ENCODE measurements around the gene SLC35G4.

- TF ChIP-seq, protein P1, sequence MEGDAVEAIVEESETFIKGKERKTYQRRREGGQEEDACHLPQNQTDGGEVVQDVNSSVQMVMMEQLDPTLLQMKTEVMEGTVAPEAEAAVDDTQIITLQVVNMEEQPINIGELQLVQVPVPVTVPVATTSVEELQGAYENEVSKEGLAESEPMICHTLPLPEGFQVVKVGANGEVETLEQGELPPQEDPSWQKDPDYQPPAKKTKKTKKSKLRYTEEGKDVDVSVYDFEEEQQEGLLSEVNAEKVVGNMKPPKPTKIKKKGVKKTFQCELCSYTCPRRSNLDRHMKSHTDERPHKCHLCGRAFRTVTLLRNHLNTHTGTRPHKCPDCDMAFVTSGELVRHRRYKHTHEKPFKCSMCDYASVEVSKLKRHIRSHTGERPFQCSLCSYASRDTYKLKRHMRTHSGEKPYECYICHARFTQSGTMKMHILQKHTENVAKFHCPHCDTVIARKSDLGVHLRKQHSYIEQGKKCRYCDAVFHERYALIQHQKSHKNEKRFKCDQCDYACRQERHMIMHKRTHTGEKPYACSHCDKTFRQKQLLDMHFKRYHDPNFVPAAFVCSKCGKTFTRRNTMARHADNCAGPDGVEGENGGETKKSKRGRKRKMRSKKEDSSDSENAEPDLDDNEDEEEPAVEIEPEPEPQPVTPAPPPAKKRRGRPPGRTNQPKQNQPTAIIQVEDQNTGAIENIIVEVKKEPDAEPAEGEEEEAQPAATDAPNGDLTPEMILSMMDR (IDR thresholded peaks at IDR 0.05; ENCODE audit: low read depth, low read length) = no peak
- TF ChIP-seq EZH2phosphoT487 (IDR thresholded peaks at IDR 0.05; ENCODE audit: low read depth) = no peak
These were observed 47.8 kb downstream of the SLC35G4 start for GRCh38 chr18:11657152-11657551.
